GM23248 (cell line): ENCODE results near the gene LAMB1. TPM values are rescaled to one million over a fixed set of nuclear protein-coding genes. Genes with fewer than 3 reads are reported as not detected.
A peak's percentile ranks its signal among the peaks of the same experiment; 100 is the strongest.
"Not testable (repeated sequence)": the region's sequence is repeated elsewhere in the genome, so short reads cannot be mapped to it uniquely, and the experiment has no call there.

Experiments
- DNase-seq: peaks from one replicate; pipeline ENCODE4 v3.0.0-alpha.2; 2015
- H2AFZ ChIP-seq: fragments of 200-600 bp; sonication (generic); 2 replicates; pipeline ENCODE4 v1.6.1; 2016; ENCODE audit warnings: antibody characterized with exemption
- H3F3A ChIP-seq: fragments of 200-600 bp; sonication (generic); 2 replicates; pipeline ENCODE4 v1.6.1; 2016; ENCODE audit warnings: mild to moderate bottlenecking, antibody characterized with exemption, mixed run types; ENCODE audit not compliant: insufficient read depth
- H3K27ac ChIP-seq: fragments of 200-600 bp; sonication (generic); 2 replicates; pipeline ENCODE4 v1.5.1; 2016; ENCODE audit warnings: mild to moderate bottlenecking
- H3K27me3 ChIP-seq: fragments of 200-600 bp; sonication (generic); replicated peaks from 2 replicates; pipeline ENCODE4 v1.6.1; 2016; ENCODE audit warnings: mild to moderate bottlenecking; ENCODE audit not compliant: insufficient read depth
- H3K36me3 ChIP-seq: fragments of 200-600 bp; sonication (generic); 2 replicates; pipeline ENCODE4 v1.6.1; 2016; ENCODE audit warnings: low read depth, mild to moderate bottlenecking
- H3K4me1 ChIP-seq: fragments of 200-600 bp; sonication (generic); 2 replicates; pipeline ENCODE4 v1.6.1; 2016; ENCODE audit warnings: mild to moderate bottlenecking; ENCODE audit not compliant: insufficient read depth
- H3K4me2 ChIP-seq: fragments of 200-600 bp; sonication (generic); one replicate; pipeline ENCODE4 v1.6.1; 2016; ENCODE audit warnings: mild to moderate bottlenecking; ENCODE audit not compliant: unreplicated experiment
- H3K4me3 ChIP-seq: fragments of 200-600 bp; sonication (generic); 2 replicates; pipeline ENCODE4 v1.5.1; 2016; ENCODE audit warnings: mild to moderate bottlenecking
- H3K79me2 ChIP-seq: fragments of 200-600 bp; sonication (generic); 2 replicates; pipeline ENCODE4 v1.6.1; 2016; ENCODE audit warnings: mild to moderate bottlenecking; ENCODE audit not compliant: insufficient read depth
- H3K9ac ChIP-seq: fragments of 200-600 bp; sonication (generic); 2 replicates; pipeline ENCODE4 v1.6.1; 2016; ENCODE audit warnings: mild to moderate bottlenecking
- H3K9me2 ChIP-seq: fragments of 200-600 bp; sonication (generic); 2 replicates; pipeline ENCODE4 v1.6.1; 2016; ENCODE audit warnings: mixed run types, mild to moderate bottlenecking, moderate library complexity; ENCODE audit not compliant: insufficient read depth
- H3K9me3 ChIP-seq: fragments of 200-600 bp; sonication (generic); one replicate; pipeline ENCODE4 v1.6.1; 2017; ENCODE audit warnings: low read depth
- H4K20me1 ChIP-seq: fragments of 200-600 bp; sonication (generic); 2 replicates; pipeline ENCODE4 v1.6.0; 2016; ENCODE audit not compliant: insufficient read depth
- EZH2 ChIP-seq: fragments of 200-600 bp; sonication (generic); IDR thresholded peaks from 2 replicates; pipeline ENCODE4 v1.6.1; 2018; ENCODE audit warnings: antibody characterized with exemption, mild to moderate bottlenecking; ENCODE audit not compliant: insufficient read depth, poor library complexity, severe bottlenecking
- EZH2phosphoT487 ChIP-seq: fragments of 200-600 bp; sonication (generic); IDR thresholded peaks from 2 replicates; pipeline ENCODE4 v1.6.1; 2018; ENCODE audit warnings: antibody characterized with exemption, moderate library complexity, mild to moderate bottlenecking, low read depth; ENCODE audit not compliant: insufficient read depth
- WGBS, 2 experiments: methylation state at CpG; one replicate each; pipeline ENCODE4 v1.1.6; 2015 to 2017; ENCODE audit warnings: low lambda C conversion rate in 2 of 2, low coverage in 1 of 2; ENCODE audit errors: missing lambda C conversion rate in 2 of 2; 5-methylcytosine and 5-hydroxymethylcytosine counted together
- in situ Hi-C: fragments of 300-500 bp; cut with MboI; formaldehyde crosslinking; loops from 2 replicates; pipeline ENCODE4 v1.15.0; 2020
- polyA plus RNA-seq: library from polyadenylated mRNA; unstranded; fragments of >200 nt; fragmentation: Nextera tagmentation; extraction: Ambion mirVana; gene quantifications from 2 replicates; pipeline ENCODE4 v1.2.1, GENCODE V29; 2016
- total RNA-seq: library from RNA; depleted of rRNA; stranded (reverse); fragments of >200 nt; shearing (Covaris generic); gene quantifications from 2 replicates; pipeline ENCODE4 v1.2.3, GENCODE V29; 2014

The LAMB1 gene
- total and polyA plus RNA-seq, 2 experiments from 2014 or later, result 108 to 135 TPM

- Histone ChIP-seq H4K20me1 (no peaks in the 10 kb centered on the region; the same call in 1 of the 2 replicates), H3K4me3 (peak overlapping the region; percentile 85), H2AFZ (peak overlapping the region; percentile 97), H3K9me3 (no peaks in the 10 kb centered on the region), H3K36me3 (peaks cover 13% of the 10 kb centered on the region; the same call in 1 of the 2 replicates), H3K79me2 (peaks cover 56% of the 10 kb centered on the region), H3F3A (0 out of 2 replicates have a peak, but pooled peaks cover 10% of the 10 kb centered on the region), H3K4me1 (peaks cover 29% of the 10 kb centered on the region), H3K27me3 (no peaks in the 10 kb centered on the region), H3K4me2 (peak overlapping the region; percentile 82), H3K9ac (peak overlapping the region; percentile 90), H3K27ac (peak overlapping the region; percentile 86), H3K9me2 (no peaks in the 10 kb centered on the region)
- DNase-seq, result peak; percentile 68
- TF ChIP-seq EZH2 (no peak), EZH2phosphoT487 (no peak)
- in situ Hi-C loops, result no loop called here
- 46 to 49% methylated on average over 9 of the region's 9 CpGs for WGBS, 2 experiments
Observed at GRCh38 chr7:107891636-107892366, 111.2 kb downstream of the LAMB1 start.

- no peaks in the 10 kb centered on the region for H3K27me3 ChIP-seq
- DNase-seq, result peak; percentile 98
- peak within 1 kb of the TSS; percentile 86 for H3K27ac ChIP-seq
- 1% methylated on average over 49 to 55 of the region's 55 CpGs for WGBS, 2 experiments
- peaks cover 13% of the 10 kb centered on the region; the same call in 1 of the 2 replicates for H3K36me3 ChIP-seq
- TF ChIP-seq EZH2phosphoT487, result no peak
- TF ChIP-seq EZH2, result no peak
- H3F3A ChIP-seq, result 0 out of 2 replicates have a peak, but pooled peaks cover 10% of the 10 kb centered on the region
- peaks cover 29% of the 10 kb centered on the region for H3K4me1 ChIP-seq
- H2AFZ ChIP-seq, result peak within 1 kb of the TSS; percentile 97
- H3K79me2 ChIP-seq, result peaks cover 49% of the 10 kb centered on the region
- H3K4me2 ChIP-seq, result peak within 1 kb of the TSS; percentile 82
- H4K20me1 ChIP-seq, result no peaks in the 10 kb centered on the region; the same call in 1 of the 2 replicates
- no peaks in the 10 kb centered on the region for H3K9me3 ChIP-seq
- in situ Hi-C loops, result no loop called here
- H3K9ac ChIP-seq, result peak within 1 kb of the TSS; percentile 90
- peak within 1 kb of the TSS; percentile 85 for H3K4me3 ChIP-seq
- no peaks in the 10 kb centered on the region for H3K9me2 ChIP-seq
Observed at GRCh38 chr7:107890962-107891635, 111.9 kb downstream of the LAMB1 start, which contains the start of gene DLD. Gene DLD, plus strand, starts transcription at chr7:107891183. Its CDS starts 68 bp downstream, at chr7:107891251.

- H3K4me3 ChIP-seq, result peak overlapping the region; percentile 85
- H3K9me2 ChIP-seq, result no peaks in the 10 kb centered on the region
- peaks cover 43% of the 10 kb centered on the region for H3K79me2 ChIP-seq
- 1 to 2% methylated on average over 7 of the region's 7 CpGs for WGBS, 2 experiments
- TF ChIP-seq EZH2 (no peak), EZH2phosphoT487 (no peak)
- H3K4me2 ChIP-seq, result peak overlapping the region; percentile 82
- 0 out of 2 replicates have a peak, but pooled peaks cover 5% of the 10 kb centered on the region for H3K27me3 ChIP-seq
- peak overlapping the region; percentile 97 for H2AFZ ChIP-seq
- no peaks in the 10 kb centered on the region; the same call in 1 of the 2 replicates for H4K20me1 ChIP-seq
- no peak for DNase-seq
- H3F3A ChIP-seq, result 0 out of 2 replicates have a peak, but pooled peaks cover 10% of the 10 kb centered on the region
- H3K9ac ChIP-seq, result peak overlapping the region; percentile 90
- peaks cover 9% of the 10 kb centered on the region; the same call in 1 of the 2 replicates for H3K36me3 ChIP-seq
- in situ Hi-C loops, result no loop called here
- H3K27ac ChIP-seq, result peak overlapping the region; percentile 86
- H3K9me3 ChIP-seq, result no peaks in the 10 kb centered on the region
- peaks cover 29% of the 10 kb centered on the region for H3K4me1 ChIP-seq
Observed at GRCh38 chr7:107890493-107890961, 112.4 kb downstream of the LAMB1 start.

- Histone ChIP-seq H3F3A (0 out of 2 replicates have a peak, but pooled peaks cover 10% of the 10 kb centered on the region), H4K20me1 (no peaks in the 10 kb centered on the region), H3K9me2 (no peaks in the 10 kb centered on the region), H3K27me3 (peaks cover 9% of the 10 kb centered on the region; the same call in 1 of the 2 replicates), H3K4me3 (no peak overlapping the region; the same call in 1 of the 2 replicates), H3K79me2 (peaks cover 38% of the 10 kb centered on the region), H3K9ac (0 out of 2 replicates have a peak overlapping the region, but pooled peaks have one; percentile 90), H3K4me2 (no peak overlapping the region), H3K9me3 (no peaks in the 10 kb centered on the region), H2AFZ (peak overlapping the region; percentile 97), H3K36me3 (peaks cover 7% of the 10 kb centered on the region; the same call in 1 of the 2 replicates), H3K27ac (no peak overlapping the region; the same call in 1 of the 2 replicates), H3K4me1 (peaks cover 29% of the 10 kb centered on the region)
- 51 to 53% methylated on average over 3 of the region's 3 CpGs for WGBS, 2 experiments
- in situ Hi-C loops, result no loop called here
- no peak for DNase-seq
- no peak for TF ChIP-seq EZH2
- no peak for TF ChIP-seq EZH2phosphoT487
Observed at GRCh38 chr7:107889992-107890391, 113.0 kb downstream of the LAMB1 start.

- H3K36me3 ChIP-seq, H3K4me2 ChIP-seq, in situ Hi-C loops, H3F3A ChIP-seq, H3K9me3 ChIP-seq, H3K4me3 ChIP-seq, H3K9ac ChIP-seq, DNase-seq, H3K27ac ChIP-seq, H2AFZ ChIP-seq, H4K20me1 ChIP-seq, H3K9me2 ChIP-seq: not testable (repeated sequence)
- H3K4me1 ChIP-seq, result peaks cover 11% of the 10 kb centered on the region
- H3K27me3 ChIP-seq, result peaks cover 20% of the 10 kb centered on the region; the same call in 1 of the 2 replicates
- H3K79me2 ChIP-seq, result peaks cover 16% of the 10 kb centered on the region
- 81 to 86% methylated on average over 12 to 20 of the region's 22 CpGs for WGBS, 2 experiments
Observed at GRCh38 chr7:107887827-107888226, 115.1 kb downstream of the LAMB1 start.
